ENCODE measurements around the gene UXS1. TPM values are rescaled to one million over a fixed set of nuclear protein-coding genes. Genes with fewer than 3 reads are reported as not detected.

Gene UXS1
- total RNA-seq, 3 donors from 2014 or later: 29.4 to 33.9 (median 30.3) TPM

DNA sequence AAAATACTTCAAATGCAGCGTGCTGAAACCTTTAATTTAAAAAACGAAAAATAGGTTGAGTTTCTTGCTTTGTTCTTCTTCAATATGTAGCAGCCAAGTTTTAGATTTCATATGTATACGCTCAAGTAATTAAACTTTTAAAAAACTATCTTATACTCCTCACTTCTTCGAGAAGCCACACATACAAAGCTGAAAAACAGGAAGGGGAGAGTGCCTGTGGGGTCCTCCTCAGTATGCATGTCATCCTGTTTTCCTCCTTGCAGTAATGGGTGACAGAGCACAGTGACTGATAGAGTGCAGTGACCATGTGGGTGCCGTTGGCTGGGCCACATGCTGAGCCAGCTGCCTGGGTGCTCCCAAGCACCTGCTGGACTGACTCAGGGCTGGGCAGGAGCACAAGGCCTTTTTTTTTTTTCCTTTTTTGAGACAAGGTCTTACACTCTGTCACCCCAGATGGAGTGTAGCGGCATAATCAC, 33.3 kb downstream of the UXS1 start:
- peak overlapping the region; percentile 89 for H3K4me3 Mint-ChIP-seq
- DNase-seq (peak; percentile 23), ATAC-seq (peak; percentile 68)
- peaks cover 89% of the 10 kb centered on the region for H3K4me1 Mint-ChIP-seq (ENCODE audit: low read depth)
- H3K27me3 Mint-ChIP-seq (ENCODE audit: low read depth): no peaks in the 10 kb centered on the region
- H3K9me3 Mint-ChIP-seq: no peaks in the 10 kb centered on the region
- peaks cover 28% of the 10 kb centered on the region for H3K36me3 Mint-ChIP-seq (ENCODE audit: insufficient read depth)

DNA sequence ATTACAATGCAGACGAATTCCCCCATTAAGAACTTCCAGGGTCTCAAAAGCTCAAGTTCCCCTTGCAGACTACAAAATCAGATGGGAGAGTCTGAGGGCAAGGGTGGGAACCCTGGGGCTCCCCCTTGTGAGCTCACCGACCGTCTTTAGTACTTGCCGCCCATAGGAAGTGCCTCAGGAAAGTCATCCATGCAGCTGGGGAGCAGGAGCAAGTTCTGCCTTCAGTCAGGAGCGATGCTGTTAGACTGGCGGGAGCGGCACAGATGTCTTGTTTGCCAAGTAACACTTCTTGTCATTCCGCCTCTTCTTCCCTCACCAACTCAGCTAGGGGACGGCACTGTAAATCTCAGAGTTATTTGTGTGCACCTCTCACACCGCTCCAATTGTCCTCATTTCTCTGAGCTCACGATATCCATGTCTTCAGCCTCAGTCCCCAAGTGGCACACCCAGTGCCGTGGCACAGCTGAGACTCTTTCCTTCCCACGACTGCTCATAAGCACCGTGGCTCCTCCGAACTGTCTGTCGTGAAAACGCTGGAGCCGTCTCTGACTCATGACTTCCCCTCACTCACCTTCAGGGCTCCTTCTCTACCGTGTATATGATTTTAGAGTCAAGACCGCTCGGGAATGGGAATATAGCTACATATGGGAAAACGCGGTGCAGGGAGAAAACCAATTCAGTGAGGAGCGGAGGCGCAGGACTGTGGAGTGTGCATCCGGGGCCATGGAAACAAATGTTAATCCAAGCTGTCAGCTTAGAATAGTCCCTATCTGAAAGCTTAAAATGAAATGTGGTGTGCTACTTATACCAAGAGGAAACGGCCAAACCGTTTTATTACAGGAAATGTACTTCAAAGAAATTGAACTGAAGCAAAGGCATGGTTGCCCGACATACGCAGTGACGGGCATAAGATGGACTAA, 34.0 kb downstream of the UXS1 start:
- DNase-seq (peak; percentile 64), ATAC-seq (peak; percentile 75)
- no peaks in the 10 kb centered on the region for H3K27me3 Mint-ChIP-seq (ENCODE audit: low read depth)
- peak overlapping the region; percentile 89 for H3K4me3 Mint-ChIP-seq
- H3K36me3 Mint-ChIP-seq (ENCODE audit: insufficient read depth): peaks cover 35% of the 10 kb centered on the region
- H3K9me3 Mint-ChIP-seq: no peaks in the 10 kb centered on the region
- H3K4me1 Mint-ChIP-seq (ENCODE audit: low read depth): peaks cover 90% of the 10 kb centered on the region

DNA sequence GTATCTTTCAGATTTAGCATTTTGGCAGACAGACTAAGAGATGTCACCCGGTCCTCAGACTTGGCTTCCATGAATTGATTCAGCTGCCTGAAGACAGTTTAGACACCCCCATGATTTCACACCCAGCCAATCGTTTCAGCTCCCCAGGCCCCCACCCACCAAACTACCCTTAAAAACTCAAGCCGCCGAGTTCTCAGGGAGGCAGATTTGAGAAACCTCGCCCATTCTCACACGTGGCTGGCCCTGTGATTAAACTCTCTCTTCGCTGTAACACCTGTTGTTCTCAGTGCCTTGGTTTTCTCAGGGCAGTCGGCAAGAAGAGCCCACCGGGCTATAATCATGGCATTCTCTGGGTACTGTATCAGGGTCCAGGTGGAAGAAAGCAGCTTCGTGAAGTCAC, 35.2 kb downstream of the UXS1 start:
- H3K9me3 Mint-ChIP-seq: peaks cover 3% of the 10 kb centered on the region
- peak overlapping the region; percentile 89 for H3K4me3 Mint-ChIP-seq
- peak; percentile 37 for DNase-seq
- peaks cover 82% of the 10 kb centered on the region for H3K4me1 Mint-ChIP-seq (ENCODE audit: low read depth)
- no peaks in the 10 kb centered on the region for H3K27me3 Mint-ChIP-seq (ENCODE audit: low read depth)
- peaks cover 42% of the 10 kb centered on the region for H3K36me3 Mint-ChIP-seq (ENCODE audit: insufficient read depth)
- peak in 1 of 2 donors; percentile 9 for ATAC-seq

DNA sequence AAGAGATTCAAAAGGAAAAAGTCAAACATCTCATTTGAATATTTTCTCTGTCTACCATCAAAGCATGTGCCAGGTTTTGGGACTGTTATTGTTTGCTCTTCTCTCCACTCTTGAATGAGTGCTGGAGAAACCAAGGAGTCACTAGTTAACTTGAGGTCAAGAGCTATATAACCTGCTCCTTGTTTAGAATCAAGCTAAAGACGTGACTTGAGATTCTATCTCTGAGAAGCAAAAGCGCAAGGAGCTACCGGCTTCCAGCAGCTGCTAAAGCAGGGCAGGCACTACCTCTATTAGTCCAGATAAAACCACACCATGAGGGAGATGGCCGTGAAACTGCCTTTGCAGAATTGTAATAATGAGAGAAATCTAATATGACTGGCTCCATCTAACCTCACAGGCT, 36.0 kb downstream of the UXS1 start:
- Mint-ChIP-seq H3K4me3 (peak overlapping the region; percentile 89), H3K4me1 (ENCODE audit: low read depth) (peaks cover 77% of the 10 kb centered on the region), H3K27me3 (ENCODE audit: low read depth) (no peaks in the 10 kb centered on the region), H3K9me3 (peaks cover 11% of the 10 kb centered on the region), H3K36me3 (ENCODE audit: insufficient read depth) (peaks cover 47% of the 10 kb centered on the region)
- ATAC-seq (no peak), DNase-seq (no peak)

DNA sequence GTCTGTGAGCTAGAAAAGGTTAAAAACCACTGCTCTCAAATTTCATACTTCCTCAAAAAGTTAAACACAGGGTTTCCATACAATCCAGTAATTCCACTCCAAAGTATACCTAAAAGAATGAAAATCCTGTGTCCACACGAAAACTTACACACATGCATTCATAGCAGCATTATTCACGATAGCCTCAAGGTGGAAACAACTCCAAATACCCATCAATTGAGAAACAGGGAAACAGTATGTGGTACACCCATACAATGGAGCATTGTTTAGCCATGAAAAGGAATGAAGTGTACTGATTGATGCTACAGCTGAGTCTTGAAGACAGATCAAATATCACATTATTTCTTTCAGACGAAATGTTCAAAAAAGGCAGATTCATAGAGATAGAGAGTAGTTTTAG, 36.7 kb downstream of the UXS1 start:
- H3K27me3 Mint-ChIP-seq (ENCODE audit: low read depth): no peaks in the 10 kb centered on the region
- H3K9me3 Mint-ChIP-seq: peaks cover 16% of the 10 kb centered on the region
- peak overlapping the region; percentile 46 for H3K4me3 Mint-ChIP-seq
- H3K4me1 Mint-ChIP-seq (ENCODE audit: low read depth): peaks cover 77% of the 10 kb centered on the region
- no peak for ATAC-seq
- peaks cover 47% of the 10 kb centered on the region for H3K36me3 Mint-ChIP-seq (ENCODE audit: insufficient read depth)
- no peak for DNase-seq

DNA sequence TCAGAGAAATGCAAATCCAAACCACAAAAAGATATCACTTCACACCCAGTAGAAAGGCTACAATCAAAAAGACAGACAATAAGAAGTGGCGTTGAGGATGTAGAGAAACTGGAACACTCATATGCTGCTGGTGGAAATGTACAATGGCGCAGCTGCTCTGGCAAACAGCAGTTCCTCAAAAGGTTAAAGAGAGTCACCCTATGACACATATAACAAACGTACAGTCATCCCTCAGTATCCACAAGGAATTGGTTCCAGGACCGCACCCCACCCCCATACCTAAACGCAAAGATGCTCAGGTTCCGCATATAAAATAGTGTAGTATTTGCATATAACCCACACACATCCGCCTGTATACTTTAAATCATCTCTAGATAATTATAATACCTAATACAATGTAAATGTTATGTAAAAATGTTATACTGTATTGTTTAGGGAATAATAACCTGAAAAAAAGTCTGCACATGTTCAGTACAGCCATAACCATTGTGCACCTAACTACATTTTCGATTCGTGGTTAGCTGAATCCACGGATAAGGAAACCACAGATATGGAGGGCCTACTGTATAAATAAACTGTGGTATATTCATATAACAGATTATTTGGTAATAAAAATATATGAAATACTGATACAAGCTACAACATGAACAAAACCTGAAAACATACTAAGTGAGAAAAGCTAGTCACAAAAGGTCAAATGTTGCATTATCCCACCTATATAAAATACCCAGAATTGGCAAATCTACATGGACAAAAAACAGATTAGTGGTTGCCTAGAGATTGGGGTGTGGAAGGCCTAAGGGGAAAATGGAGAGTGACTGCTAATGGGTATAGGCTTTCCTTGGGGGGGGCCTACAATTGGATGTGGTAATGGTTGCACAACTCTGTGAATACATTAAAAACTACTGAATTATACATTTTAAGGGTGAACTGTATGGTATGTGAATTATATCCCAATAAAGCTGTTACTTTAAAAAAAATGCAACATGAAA, 37.5 kb downstream of the UXS1 start:
- peaks cover 72% of the 10 kb centered on the region for H3K4me1 Mint-ChIP-seq (ENCODE audit: low read depth)
- no peak for ATAC-seq
- peaks cover 16% of the 10 kb centered on the region for H3K9me3 Mint-ChIP-seq
- peaks cover 49% of the 10 kb centered on the region for H3K36me3 Mint-ChIP-seq (ENCODE audit: insufficient read depth)
- no peaks in the 10 kb centered on the region for H3K27me3 Mint-ChIP-seq (ENCODE audit: low read depth)
- DNase-seq: no peak
- H3K4me3 Mint-ChIP-seq: peak overlapping the region; percentile 21

DNA sequence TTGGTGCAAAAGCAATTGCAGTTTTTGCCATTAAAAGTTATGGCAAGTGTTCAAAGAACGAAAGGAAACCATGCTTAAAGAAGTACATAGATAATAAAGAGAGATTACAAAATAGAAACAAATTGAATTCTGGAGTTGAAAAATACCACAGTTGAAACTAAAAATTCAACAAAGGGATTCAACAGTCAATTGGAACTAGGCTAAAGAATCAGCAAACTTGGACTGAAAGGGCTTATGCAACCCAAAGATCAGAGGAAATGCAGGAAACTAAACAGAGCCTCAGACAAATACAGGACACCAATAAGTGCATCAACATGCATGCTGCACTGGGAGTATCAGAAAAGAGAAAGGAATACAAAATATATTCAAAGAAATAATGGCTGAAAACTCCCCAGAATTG, 40.3 kb downstream of the UXS1 start:
- Mint-ChIP-seq H3K27me3 (ENCODE audit: low read depth) (no peaks in the 10 kb centered on the region), H3K4me3 (no peak overlapping the region), H3K36me3 (ENCODE audit: insufficient read depth) (peaks cover 70% of the 10 kb centered on the region), H3K4me1 (ENCODE audit: low read depth) (peaks cover 58% of the 10 kb centered on the region), H3K9me3 (peaks cover 16% of the 10 kb centered on the region)
- DNase-seq: no peak
- no peak for ATAC-seq

DNA sequence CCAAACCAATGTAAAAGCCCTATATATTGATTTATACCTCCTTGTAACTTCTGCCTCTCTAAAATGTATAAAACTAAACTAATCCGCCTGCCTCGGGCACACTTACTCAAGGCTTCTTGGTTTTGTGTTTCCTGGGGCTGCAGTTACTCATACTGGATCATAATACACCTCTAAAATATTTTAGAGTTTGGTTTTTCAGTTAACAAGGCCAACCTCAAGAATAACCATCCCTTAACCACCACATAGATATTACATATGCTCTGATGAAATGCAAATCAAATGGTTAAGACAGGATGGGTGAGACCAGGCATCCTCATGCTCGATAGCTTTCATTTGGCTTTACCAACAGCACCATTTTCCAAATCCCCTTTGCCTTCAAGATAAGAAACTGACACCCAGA, 46.4 kb downstream of the UXS1 start:
- ATAC-seq (peak; percentile 44 to 53), DNase-seq (no peak)
- peaks cover 65% of the 10 kb centered on the region for H3K4me1 Mint-ChIP-seq (ENCODE audit: low read depth)
- H3K4me3 Mint-ChIP-seq: no peak overlapping the region
- H3K9me3 Mint-ChIP-seq: peaks cover under 1% of the 10 kb centered on the region
- peaks cover 57% of the 10 kb centered on the region for H3K36me3 Mint-ChIP-seq (ENCODE audit: insufficient read depth)
- H3K27me3 Mint-ChIP-seq (ENCODE audit: low read depth): no peaks in the 10 kb centered on the region

DNA sequence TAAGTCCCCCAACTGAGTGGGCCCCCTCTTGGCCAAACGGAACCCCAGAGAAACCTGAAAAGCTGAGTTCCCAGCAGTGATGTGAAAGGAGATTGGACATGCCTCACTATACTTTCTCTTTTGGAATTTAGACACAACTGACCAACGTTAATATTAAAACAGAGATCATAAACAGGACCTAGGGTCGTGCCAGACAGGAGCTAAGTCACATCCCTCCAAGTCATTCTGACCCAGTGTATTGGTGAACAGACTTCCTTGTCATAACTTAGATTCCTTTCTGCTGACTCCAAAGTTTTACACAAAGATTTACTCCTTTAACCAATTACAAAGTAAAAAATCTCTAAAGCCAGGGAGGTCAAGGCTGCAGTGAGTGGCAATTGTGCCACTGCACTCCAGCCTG, 46.9 kb downstream of the UXS1 start:
- H3K9me3 Mint-ChIP-seq: no peaks in the 10 kb centered on the region
- no peak for DNase-seq
- H3K27me3 Mint-ChIP-seq (ENCODE audit: low read depth): no peaks in the 10 kb centered on the region
- no peak for ATAC-seq
- H3K4me3 Mint-ChIP-seq: no peak overlapping the region
- peaks cover 62% of the 10 kb centered on the region for H3K36me3 Mint-ChIP-seq (ENCODE audit: insufficient read depth)
- H3K4me1 Mint-ChIP-seq (ENCODE audit: low read depth): peaks cover 68% of the 10 kb centered on the region

DNA sequence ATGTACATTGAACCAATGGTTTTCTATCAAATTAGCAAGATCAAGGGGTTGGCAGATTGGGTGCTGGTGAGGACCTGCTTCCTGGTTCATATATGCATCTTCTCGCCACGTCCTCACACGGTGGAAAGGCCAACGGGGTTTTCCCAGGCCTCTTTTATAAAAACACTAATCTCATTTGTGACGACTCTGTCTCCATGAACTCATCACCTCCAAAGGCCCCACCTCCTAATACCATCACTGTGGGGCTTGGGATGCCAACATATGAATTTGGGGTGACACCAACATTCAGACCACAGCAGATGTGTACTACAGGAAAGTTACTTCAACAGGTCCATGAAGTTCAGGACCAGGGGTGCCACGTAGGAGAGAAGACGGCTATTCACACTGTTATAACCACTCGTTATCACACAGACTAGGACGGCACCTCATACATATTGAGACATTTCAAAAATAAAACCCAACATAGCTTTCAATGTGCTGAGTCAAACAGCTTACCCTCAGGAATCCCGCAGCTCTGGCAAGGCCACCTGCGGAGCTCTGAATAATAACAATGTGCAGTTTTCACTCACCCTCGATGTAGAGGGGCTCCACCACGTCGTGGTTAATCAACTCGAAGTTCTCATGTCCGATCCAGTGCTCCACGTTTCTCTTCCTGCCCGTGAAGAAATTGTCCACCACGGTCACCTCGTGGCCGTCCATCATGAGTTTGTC, 49.3 kb downstream of the UXS1 start:
- H3K9me3 Mint-ChIP-seq: no peaks in the 10 kb centered on the region
- peak overlapping the region; percentile 20 for H3K4me3 Mint-ChIP-seq
- H3K36me3 Mint-ChIP-seq (ENCODE audit: insufficient read depth): peaks cover 53% of the 10 kb centered on the region
- peaks cover 75% of the 10 kb centered on the region for H3K4me1 Mint-ChIP-seq (ENCODE audit: low read depth)
- ATAC-seq (peak; percentile 46 to 74), DNase-seq (peak; percentile 49)
- no peaks in the 10 kb centered on the region for H3K27me3 Mint-ChIP-seq (ENCODE audit: low read depth)

DNA sequence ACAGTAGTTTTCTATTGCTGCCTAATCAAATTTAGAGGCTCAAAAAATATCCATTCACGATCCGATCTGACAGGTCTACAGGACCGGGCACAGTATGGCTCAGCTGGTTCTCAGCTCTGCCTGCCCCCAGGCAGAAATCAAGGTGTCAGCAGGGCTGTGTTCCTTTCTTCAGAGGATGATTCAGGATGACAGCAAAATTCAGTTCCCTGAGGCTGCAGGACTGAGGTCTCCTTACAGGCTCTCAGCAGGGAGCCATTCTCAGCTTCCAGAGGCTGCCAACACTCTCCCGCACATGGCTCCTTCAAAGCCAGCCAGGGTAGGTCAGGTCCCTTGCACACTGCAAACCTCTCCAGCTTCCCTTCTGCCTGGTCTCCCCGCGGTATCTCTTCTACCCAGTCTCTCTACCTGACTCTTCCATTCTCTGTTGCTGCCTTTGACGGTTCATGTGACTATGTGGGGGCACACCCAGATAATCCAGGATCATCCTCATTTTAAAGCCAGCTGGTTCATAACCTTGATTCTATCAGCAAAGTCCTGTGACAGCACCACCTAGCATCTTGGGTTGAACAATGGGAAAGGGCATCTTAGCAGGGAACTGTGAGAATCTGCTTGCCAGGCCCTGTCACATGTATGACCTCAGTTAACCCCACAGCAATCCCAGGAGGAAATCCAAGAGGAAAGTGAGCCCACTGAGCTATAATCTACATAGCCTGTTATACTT, 50.4 kb downstream of the UXS1 start:
- Mint-ChIP-seq H3K4me1 (ENCODE audit: low read depth) (peaks cover 79% of the 10 kb centered on the region), H3K36me3 (ENCODE audit: insufficient read depth) (peaks cover 46% of the 10 kb centered on the region), H3K4me3 (no peak overlapping the region), H3K27me3 (ENCODE audit: low read depth) (no peaks in the 10 kb centered on the region), H3K9me3 (no peaks in the 10 kb centered on the region)
- DNase-seq: no peak
- ATAC-seq: no peak

DNA sequence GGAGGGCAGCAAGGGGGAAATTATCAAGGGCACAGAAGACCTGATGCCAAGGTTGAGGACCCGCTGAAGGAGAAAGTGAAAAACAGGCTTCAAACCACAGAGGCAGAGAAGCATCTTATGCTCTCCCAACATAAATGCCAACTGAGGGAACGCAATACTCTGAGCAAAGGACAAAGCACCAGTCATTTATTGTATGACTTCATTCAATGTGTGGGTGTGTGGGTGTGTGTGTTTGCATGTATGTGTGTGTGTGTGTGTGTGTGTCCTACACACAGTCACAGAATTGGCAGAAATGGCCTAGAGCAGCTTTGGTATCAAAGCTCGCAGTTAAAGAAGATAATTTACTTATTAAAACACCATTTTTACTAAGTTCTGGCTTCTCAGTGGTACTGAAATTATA, 51.4 kb downstream of the UXS1 start:
- H3K4me1 Mint-ChIP-seq (ENCODE audit: low read depth): peaks cover 82% of the 10 kb centered on the region
- ATAC-seq (no peak), DNase-seq (no peak)
- H3K36me3 Mint-ChIP-seq (ENCODE audit: insufficient read depth): peaks cover 49% of the 10 kb centered on the region
- H3K9me3 Mint-ChIP-seq: no peaks in the 10 kb centered on the region
- peak overlapping the region; percentile 31 for H3K4me3 Mint-ChIP-seq
- H3K27me3 Mint-ChIP-seq (ENCODE audit: low read depth): no peaks in the 10 kb centered on the region

DNA sequence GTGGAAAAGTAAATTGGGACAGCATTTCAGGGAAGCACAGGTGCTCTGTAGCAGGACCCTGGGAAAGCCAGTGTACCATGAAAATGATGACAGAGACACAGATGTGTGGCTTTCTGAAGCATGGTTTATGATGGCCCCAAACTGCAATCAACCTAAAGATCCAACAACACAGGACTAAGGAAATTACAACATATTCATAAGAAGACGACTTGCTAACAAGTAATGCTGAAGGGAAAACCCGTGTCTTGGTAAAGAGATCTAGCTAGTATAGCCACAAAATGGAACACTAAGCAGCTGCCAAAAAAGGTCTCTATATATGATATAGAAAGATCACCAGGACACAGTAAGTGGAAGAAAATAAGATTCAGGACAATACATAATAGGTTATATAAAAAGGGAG, 53.2 kb downstream of the UXS1 start:
- Mint-ChIP-seq H3K9me3 (no peaks in the 10 kb centered on the region), H3K4me3 (no peak overlapping the region), H3K36me3 (ENCODE audit: insufficient read depth) (peaks cover 40% of the 10 kb centered on the region), H3K4me1 (ENCODE audit: low read depth) (peaks cover 72% of the 10 kb centered on the region), H3K27me3 (ENCODE audit: low read depth) (no peaks in the 10 kb centered on the region)
- peak; percentile 12 to 13 for ATAC-seq
- DNase-seq: no peak

Measured in activated T-cell treated with anti-CD3 and anti-CD28 coated beads, Interleukin-2, amount 50 U/mL, for 4 hours (primary cell).